Glomerular visceral epithelial cell (primary cell): ENCODE measurements around the gene AKIP1.
A peak's percentile ranks its signal among the peaks of the same experiment; 100 is the strongest.

Source experiments
- DNase-seq: peaks from one replicate; pipeline ENCODE4 v3.0.0-alpha.2; 2016; ENCODE audit errors: extremely low spot score

Gene AKIP1

GRCh38 chr11:8959546-8960166 lies 48.7 kb downstream of the AKIP1 start:
- DNase-seq, result peak; percentile 77

- DNase-seq, result no peak
Observed at GRCh38 chr11:8961401-8961800, 50.4 kb downstream of the AKIP1 start.

- no peak for DNase-seq
Observed at GRCh38 chr11:8962841-8963240, 51.9 kb downstream of the AKIP1 start.

DNA sequence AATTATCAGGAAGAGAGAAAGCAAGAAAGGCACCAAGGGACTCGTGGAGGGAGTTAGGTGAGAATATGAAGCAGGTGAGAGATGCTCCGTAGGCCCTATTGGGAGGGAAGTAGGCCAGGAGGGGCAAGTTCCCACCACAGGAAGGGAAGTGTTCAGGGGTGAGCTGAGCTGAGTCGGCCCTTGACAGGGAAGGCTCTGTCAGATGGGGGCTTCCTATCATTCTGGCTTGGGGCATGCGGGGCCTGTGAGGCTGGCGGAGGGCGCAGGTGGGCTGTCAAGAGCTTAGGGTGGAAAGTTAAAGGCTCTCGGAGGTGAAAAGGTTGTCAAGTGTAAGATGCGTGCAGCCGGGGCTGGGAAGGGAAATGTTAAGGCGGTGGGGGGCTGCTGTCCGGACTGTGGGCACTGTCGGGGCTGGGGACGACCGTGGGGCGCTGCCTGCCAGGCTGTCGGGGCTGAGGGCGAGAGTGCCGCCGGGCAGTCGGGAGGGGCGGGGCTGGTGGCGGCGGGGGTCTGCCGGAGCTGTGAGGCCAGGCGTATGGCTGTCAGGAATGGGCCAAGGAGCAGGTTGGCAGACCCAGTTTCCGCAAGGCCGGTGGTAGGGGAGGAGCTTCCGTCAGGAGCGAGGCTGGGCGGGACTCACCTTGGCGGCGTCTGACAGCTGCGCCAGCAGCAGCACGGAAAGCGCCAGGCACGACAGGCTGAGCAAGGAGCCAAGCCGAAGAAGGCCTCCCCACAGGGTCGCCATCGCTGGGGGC lies 52.8 kb downstream of the AKIP1 start:
- DNase-seq, result peak; percentile 77

- DNase-seq, result peak; percentile 86
Observed at GRCh38 chr11:8964324-8965320, 53.6 kb downstream of the AKIP1 start, which contains the start of gene TMEM9B. Gene TMEM9B (minus strand): TSS chr11:8964442. CDS start chr11:8964313, 129 bp downstream.

DNA sequence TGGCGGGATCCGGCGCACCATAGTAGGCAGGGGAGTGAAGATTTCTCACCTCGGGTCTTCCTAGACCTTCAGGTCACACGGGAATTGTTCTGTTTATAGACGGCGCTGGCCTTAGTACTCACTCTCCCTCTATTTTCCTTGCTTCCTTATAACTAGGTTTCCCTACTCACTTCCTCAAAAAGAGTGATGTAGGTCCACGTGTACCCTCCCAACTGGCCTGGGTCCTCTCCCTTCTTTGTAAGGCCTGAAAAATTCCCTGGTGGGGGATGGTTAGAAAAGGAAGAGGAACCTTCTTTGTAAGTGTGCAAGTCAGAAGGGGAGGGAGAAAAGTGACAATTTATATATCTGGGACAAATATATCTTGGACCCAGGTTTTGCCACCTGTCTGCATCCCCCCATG lies 56.2 kb downstream of the AKIP1 start:
- no peak for DNase-seq
